KOPT-K1 (cell line): ENCODE data around the gene GPT2.

Experiments used
- H3K27ac ChIP-seq: fragments of 200-600 bp; sonication (generic); 2 replicates; pipeline ENCODE4 v1.5.1; 2016; ENCODE audit warnings: antibody characterized with exemption, mild to moderate bottlenecking, low read depth, low read length; ENCODE audit not compliant: poor library complexity, severe bottlenecking
- H3K36me3 ChIP-seq: fragments of 200-600 bp; sonication (generic); 2 replicates; pipeline ENCODE4 v1.5.1; 2017; ENCODE audit warnings: antibody characterized with exemption, mild to moderate bottlenecking, low read length, moderate library complexity; ENCODE audit not compliant: insufficient read depth
- H3K9me3 ChIP-seq: fragments of 200-600 bp; sonication (generic); 2 replicates; pipeline ENCODE4 v1.5.1; 2017; ENCODE audit warnings: antibody characterized with exemption, low read length, mild to moderate bottlenecking; ENCODE audit not compliant: insufficient read depth, poor library complexity, severe bottlenecking

GPT2 gene, protein sequence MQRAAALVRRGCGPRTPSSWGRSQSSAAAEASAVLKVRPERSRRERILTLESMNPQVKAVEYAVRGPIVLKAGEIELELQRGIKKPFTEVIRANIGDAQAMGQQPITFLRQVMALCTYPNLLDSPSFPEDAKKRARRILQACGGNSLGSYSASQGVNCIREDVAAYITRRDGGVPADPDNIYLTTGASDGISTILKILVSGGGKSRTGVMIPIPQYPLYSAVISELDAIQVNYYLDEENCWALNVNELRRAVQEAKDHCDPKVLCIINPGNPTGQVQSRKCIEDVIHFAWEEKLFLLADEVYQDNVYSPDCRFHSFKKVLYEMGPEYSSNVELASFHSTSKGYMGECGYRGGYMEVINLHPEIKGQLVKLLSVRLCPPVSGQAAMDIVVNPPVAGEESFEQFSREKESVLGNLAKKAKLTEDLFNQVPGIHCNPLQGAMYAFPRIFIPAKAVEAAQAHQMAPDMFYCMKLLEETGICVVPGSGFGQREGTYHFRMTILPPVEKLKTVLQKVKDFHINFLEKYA

DNA sequence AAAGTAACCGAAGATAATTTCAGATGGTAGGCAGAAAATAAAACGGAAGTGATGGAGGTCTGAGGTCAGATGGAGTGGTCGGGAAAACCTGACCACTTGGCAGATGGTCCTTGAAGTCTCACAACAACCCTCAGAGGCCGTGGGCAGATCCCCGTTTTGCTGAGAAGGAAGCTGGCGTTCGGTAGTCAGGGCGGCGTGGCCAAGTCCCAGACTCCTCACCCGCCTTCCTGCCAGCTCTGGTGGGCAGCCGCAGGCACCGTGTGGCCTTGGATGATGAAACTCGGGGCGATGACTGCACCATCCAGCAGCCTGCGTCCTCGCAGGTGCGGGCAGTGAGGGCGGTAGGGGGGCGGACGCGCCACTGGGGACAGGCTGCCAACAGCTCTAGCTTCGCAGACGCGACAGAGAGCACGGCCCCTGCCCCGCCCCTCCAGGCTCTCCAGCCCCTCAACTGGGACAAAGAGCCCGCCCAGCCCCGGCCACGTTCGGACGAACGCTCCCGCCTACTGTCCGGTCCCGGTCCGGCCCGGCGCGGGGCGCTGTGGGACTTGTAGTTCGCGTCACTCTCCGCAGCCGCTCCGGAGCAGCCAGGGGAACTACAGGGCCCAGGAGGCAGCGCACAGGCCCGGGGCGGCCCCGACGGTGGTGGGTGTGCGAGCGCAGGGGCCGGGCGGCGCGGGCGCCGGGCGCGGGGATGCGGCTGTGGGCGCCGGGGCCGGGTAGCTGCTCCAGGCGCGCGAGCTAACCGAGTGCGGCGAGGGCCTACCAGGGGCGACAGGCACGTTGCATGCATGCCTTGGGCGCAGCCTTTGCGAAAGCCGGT is at the start of gene GPT2:
Gene GPT2, plus strand, starts transcription at position 673 of the 823 bp plus-strand sequence. CDS start 354 bp downstream, outside the sequence.
- Histone ChIP-seq H3K9me3 (no peaks in the 10 kb centered on the region), H3K27ac (peak within 1 kb of the TSS; percentile 30), H3K36me3 (no peaks in the 10 kb centered on the region)

DNA sequence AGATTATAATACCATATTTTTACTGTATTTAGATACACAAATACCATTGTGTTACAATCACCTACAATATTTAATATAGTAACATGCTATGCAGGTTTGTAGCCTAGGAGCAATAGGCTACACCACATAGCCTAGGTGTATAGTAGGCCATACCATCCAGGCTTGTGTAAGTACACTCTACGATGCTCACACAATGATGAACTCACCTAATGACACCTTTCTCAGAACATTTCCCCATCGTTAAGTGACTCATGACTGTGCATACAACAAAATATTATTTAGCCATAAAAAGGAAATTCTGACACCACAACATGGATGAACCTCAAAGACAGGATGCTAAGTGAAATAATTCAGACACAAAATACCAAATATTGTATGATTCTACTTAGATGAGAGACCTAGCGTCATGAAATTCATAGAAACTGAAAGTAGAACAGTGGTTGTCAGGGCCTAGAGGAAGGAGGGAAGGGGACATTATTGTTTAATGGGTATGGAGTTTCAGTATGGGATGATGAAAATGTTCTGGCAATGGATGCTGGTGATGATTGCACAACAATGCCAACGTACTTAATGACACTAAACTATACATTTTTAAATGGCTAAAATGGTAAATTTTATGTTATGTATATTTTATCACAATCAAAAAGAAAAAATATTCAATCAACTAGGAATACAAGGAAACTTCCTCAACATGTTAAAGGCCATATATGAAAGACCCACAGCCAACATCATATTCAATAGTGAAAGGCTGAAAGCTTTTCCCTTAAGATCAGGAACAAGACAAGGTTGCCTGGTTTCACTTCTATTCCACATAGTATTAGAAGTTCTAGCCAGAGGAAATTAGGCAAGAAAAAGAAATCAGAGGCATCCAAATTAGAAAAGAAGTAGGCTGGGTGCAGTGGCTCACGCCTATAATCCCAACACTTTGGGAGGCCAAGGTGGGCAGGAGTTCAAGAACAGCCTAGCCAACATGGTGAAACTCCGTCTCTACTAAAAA is 47.3 kb upstream of the GPT2 start:
- H3K36me3 ChIP-seq = no peaks in the 10 kb centered on the region
- no peaks in the 10 kb centered on the region for H3K9me3 ChIP-seq
- H3K27ac ChIP-seq = no peak overlapping the region

DNA sequence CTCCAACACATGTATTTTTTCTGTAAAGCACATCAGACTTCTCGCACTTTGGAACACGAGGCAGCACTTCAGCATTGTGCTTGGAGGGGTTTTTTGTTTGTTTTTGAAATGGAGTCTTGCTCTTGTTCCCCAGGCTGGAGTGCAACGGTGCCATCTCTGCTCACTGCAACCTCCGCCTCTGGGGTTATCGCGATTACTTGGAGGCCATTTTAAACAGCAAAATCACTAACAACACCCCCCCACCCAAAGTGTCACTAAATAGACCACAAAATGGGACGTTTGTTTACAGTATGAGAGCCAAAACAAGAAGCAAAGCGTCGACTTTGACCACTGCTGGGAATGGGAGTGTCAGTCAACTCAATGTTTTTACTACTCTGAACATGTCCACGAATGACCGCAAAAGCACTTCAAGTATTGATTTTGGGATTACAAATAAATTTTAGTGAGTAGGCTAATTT is 44.1 kb upstream of the GPT2 start:
- Histone ChIP-seq H3K36me3 (no peaks in the 10 kb centered on the region), H3K27ac (no peak overlapping the region), H3K9me3 (peaks cover 4% of the 10 kb centered on the region)

DNA sequence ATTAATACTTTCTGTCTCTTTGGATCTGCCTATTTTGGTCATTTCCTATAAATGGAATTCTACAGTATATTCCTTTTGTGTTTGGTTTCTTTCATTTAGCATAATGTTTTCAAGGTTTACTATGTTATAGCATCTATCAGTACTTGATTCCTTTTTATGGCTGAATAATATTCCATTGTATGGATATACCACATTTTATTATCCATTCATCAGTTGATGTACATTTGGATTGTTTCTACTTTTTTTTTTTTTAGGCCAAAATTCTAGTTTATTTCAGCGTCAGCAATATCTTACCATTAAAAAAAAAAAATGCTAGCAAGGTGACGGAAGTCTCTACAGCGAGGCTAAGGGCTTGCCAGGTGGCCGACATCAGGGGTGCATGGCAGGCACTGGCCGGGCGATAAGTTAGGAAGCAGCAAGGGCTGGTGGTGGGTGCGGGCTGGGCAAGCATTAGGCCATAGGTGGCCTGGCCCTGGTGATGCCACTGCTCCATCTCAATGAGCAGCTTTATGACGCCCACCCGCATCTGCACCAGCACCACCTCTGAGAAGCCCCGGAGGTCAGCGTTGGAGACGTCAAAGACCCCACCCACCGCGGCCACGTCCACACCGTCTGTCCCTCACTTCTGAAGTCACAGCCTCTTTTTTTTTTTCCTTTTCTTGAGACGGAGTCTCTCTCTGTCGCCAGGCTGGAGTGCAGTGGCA is 41.8 kb upstream of the GPT2 start:
- Histone ChIP-seq H3K36me3 (no peaks in the 10 kb centered on the region), H3K9me3 (peaks cover 4% of the 10 kb centered on the region), H3K27ac (no peak overlapping the region)

DNA sequence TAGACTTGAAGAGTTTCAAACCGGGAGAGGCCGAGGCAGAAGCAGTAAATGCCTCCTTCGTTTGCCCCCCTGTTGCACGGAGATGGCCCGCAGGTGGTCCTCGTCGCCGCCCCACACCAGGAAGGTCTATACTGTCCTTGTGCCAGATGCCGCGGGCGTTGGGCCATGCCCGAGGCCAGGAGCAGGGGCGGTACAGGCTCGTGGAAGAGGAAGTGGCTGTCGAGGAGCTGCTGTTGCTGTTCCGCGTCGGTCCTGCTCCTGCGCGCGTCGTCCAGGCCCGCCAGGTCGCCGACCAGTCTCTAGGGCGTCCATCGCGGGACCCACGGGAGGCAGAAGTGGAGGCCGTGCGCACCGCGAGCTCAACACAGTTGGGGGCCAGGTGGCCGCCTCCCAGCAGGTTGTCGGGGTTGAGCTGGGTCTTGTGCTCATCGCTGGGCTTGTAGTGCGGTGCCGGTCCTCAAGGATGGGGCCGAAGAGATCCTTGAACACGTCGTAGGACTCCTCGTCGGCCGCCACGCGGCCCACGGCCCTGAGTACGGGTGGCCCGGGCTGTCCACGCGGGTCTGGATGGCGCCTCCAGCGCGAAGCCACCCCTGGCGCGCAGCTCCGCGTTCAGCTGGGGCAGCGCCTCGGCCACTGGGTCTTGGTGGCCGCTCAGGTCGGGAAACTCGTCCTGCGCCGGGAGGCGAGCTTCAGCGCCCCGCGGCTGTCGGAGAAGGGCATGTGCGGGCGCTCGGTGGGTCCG is 40.1 kb upstream of the GPT2 start:
- Histone ChIP-seq H3K9me3 (peaks cover 4% of the 10 kb centered on the region), H3K36me3 (no peaks in the 10 kb centered on the region), H3K27ac (no peak overlapping the region)

DNA sequence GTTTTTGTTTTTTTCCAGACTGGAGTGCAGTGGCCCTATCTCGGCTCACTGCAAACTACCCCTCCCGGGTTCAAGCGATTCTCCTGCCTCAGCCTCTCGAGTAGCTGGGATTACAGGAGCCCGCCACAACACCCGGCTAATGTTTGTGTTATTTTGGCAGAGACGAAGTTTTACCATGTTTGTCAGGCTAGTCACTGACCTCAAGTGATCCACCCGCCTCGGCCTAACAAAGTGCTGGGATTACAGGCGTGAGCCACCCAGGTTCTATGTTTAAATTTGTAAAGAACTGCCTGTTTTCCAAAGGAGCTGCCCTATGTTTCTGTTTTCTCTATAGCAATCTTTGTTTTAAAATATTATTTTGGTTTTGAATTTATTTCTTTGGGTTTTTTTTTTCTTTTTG is 39.4 kb upstream of the GPT2 start:
- Histone ChIP-seq H3K36me3 (no peaks in the 10 kb centered on the region), H3K9me3 (peaks cover 4% of the 10 kb centered on the region), H3K27ac (no peak overlapping the region)

DNA sequence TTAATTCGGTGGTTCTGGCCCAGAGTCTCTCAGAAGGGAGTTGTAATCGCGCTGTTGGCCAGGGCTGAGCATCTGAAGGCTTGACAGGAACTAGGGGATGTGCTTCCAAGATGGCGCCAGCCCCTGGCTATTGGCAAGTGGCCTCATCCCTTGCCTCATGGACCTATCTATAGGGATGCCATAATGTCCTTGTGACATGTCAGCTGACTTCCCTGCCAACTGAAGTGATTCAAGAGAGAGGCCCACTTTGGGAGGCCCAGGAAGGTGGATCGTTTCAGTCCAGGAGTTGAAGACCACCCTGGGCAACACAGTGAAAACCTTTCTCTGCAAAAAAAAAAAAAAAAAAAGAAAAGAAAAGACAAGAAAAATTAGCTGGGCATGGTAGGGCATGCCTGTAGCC is 38.2 kb upstream of the GPT2 start:
- H3K27ac ChIP-seq = no peak overlapping the region
- no peaks in the 10 kb centered on the region for H3K36me3 ChIP-seq
- peaks cover 4% of the 10 kb centered on the region for H3K9me3 ChIP-seq

DNA sequence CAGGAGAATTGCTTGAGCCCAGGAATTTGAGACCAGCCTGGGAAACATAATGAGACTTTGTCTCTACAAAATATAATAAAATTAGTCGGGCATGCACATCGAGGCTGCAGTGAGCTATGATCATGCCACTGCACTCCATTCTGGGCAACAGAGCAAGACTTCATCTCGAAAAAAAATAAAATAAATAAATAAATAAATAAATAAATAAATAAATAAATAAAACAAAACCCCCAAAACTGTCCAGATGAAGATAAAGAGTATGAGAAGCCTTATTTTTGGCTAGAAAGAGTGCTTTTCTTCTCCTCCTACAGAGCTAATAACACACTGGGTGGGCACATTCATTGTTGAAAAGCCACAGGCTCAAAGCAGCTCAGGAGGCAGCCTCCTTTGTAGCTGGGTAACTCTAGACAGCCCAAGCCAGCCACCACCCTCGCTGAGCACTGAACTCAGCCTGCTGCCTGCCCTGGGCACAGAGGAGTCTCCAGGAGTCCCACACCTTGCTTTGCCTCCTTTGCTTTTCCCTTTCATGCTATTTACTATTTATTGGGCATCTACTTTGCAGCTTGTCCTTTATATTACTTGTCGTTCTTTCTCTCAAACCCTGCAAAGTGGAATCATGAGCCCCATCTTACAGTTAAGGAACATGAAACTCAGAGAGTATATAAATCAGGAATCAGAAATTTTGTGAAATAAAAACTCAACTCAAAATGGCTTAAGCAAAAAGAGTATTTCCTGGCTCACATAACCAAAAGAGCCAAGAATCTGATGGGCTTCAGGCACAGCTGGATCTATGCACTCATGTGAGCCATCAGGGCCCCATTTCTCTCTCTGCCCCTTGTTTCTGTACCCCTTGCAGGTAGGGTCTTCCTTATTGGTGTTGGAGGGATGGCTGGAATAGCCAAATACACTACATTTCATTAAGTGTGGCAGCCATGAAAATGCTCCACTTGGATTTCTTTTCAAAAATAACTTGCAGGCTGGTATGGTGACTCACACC is 35.1 kb upstream of the GPT2 start:
- Histone ChIP-seq H3K9me3 (no peaks in the 10 kb centered on the region), H3K36me3 (no peaks in the 10 kb centered on the region), H3K27ac (no peak overlapping the region)

DNA sequence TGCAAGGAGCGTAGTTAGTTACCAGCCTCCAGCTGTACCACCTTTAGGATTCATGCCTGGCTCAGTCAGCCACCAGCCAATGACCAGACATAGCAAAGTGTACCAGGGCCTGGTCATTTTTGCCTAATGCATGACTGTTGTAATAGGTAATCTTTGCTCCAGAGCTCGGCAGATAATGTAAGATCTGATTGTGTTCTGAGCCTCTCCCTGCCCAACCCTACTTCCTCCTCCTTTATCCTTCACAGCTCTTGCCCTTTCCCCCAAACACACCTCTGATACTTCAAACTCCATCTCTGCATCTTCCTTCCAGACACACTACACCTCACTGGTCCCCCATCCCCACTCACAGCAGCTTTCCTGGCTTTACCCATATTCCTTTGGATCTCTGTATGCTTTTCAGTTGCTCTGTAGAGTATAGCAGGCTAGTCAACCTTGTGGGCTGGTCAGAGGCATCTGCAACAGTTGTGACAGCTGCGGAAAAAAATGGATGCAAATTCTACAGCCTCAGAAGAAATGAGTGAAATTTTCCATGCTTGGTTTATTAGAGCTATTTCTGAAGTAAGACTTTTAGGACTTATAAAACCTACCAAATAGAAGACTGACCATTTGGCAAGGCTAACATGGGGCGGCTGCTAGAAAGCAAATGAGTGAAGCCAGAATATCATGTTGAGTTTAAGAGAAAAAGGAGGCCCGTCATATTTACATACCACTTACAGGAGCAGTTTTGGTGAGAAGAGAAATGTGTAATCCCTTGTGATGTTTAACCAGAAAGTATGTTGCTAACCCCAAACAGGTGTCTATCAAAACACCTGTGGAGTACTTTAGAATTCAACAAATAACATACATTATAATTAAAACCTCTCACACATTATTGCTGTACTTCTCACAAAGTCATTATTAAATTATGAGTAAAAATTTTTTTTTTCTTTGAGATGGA is 33.3 kb upstream of the GPT2 start:
- H3K36me3 ChIP-seq = no peaks in the 10 kb centered on the region
- H3K27ac ChIP-seq = no peak overlapping the region
- no peaks in the 10 kb centered on the region for H3K9me3 ChIP-seq

DNA sequence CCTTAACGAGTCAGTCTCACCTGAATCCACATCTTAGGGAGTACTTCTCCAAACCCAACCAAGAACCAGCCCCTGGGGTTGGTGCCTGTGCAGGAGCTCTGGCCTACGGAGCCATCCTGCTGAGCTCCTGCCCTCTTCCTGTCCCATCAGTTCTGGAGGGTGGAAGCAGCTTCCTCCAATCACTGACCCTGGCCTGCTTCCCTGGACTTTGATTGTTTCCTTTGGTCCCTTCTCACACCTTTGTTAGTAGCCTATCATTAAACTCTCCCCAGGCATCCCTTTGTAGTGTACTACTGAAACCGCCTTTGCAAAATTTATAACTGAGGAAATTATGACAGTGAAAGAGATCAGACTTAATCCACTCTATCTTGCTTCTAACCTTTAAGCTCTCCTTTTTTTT is 32.0 kb upstream of the GPT2 start:
- Histone ChIP-seq H3K36me3 (no peaks in the 10 kb centered on the region), H3K27ac (no peak overlapping the region), H3K9me3 (no peaks in the 10 kb centered on the region)

DNA sequence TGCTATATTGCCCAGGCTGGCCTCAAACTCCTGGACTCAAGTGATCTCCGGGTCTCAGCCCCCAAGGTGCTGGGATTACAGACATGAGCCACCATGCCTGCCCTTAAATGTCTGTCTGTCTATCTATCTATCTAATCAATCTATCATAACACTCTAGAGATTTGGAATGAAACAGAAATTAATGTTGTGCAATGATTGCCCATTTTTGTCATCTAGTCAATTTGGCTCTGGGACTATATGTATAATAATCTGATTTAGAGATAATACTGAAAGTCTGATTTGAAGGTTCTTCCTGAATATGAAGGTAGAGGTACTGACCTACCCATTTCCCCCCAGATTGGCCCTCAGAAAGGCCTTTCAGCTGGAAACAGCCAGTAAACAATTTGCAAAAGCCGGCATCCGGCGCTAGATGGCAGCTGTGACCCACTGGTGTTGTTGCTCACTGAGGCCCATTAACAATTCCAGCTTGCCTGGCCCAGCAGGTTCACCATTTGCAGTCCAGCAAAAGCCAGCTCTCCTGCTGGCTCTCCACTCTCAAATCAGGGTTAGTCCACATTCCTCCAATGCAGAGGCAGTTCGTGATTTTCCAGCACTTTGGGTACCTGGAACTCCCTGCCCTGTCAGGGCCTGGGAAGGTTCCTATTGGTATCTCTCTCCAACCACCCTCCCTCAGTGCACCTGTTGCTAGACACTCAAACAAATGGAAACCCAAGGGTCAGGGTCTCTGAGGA is 30.3 kb upstream of the GPT2 start:
- Histone ChIP-seq H3K36me3 (no peaks in the 10 kb centered on the region), H3K9me3 (no peaks in the 10 kb centered on the region), H3K27ac (no peak overlapping the region)
